ENCODE results near the gene FAM83G.
"Not testable (repeated sequence)": the region's sequence is repeated elsewhere in the genome, so short reads cannot be mapped to it uniquely, and the experiment has no call there.

The FAM83G gene

GRCh38 chr17:18951941-18952842, 52.4 kb downstream of the FAM83G start, which contains the start of gene SLC5A10:
Gene SLC5A10, plus strand, starts transcription at chr17:18952165. Its CDS starts 41 bp downstream, at chr17:18952206.
- DNase-seq (ENCODE audit: low spot score): no peak

- DNase-seq (ENCODE audit: low spot score): peak; percentile 22
These were observed 53.3 kb downstream of the FAM83G start for GRCh38 chr17:18950944-18951905.

GRCh38 chr17:18950346-18950745, 54.2 kb downstream of the FAM83G start:
- DNase-seq (ENCODE audit: low spot score): no peak

- DNase-seq (ENCODE audit: low spot score): no peak
These were observed 55.0 kb downstream of the FAM83G start for GRCh38 chr17:18949566-18949965.

- no peak for DNase-seq (ENCODE audit: low spot score)
These were observed 56.0 kb downstream of the FAM83G start for GRCh38 chr17:18948476-18949006.

GRCh38 chr17:18947866-18948265, 56.7 kb downstream of the FAM83G start:
- DNase-seq (ENCODE audit: low spot score): no peak

- DNase-seq (ENCODE audit: low spot score): no peak
These were observed 58.0 kb downstream of the FAM83G start for GRCh38 chr17:18946536-18946935.

GRCh38 chr17:18944646-18945045, 59.9 kb downstream of the FAM83G start:
- DNase-seq (ENCODE audit: low spot score): no peak

GRCh38 chr17:18938692-18939023, 65.9 kb downstream of the FAM83G start:
- no peak for DNase-seq (ENCODE audit: low spot score)

GRCh38 chr17:18937981-18938691, 66.4 kb downstream of the FAM83G start:
- no peak for DNase-seq (ENCODE audit: low spot score)

- DNase-seq (ENCODE audit: low spot score): no peak
These were observed 71.2 kb downstream of the FAM83G start for GRCh38 chr17:18933102-18934058.

GRCh38 chr17:18932360-18933055, 72.1 kb downstream of the FAM83G start:
- no peak for DNase-seq (ENCODE audit: low spot score)

GRCh38 chr17:18928628-18929125, 75.9 kb downstream of the FAM83G start:
- DNase-seq (ENCODE audit: low spot score): no peak

GRCh38 chr17:18925187-18925586, 79.4 kb downstream of the FAM83G start:
- DNase-seq (ENCODE audit: low spot score): no peak

- not testable (repeated sequence) for DNase-seq (ENCODE audit: low spot score)
These were observed 82.0 kb downstream of the FAM83G start for GRCh38 chr17:18922596-18922995.

GRCh38 chr17:18921912-18922451, 82.6 kb downstream of the FAM83G start:
- DNase-seq (ENCODE audit: low spot score): no peak

GRCh38 chr17:18921485-18921884, 83.1 kb downstream of the FAM83G start:
- DNase-seq (ENCODE audit: low spot score): no peak

- no peak for DNase-seq (ENCODE audit: low spot score)
These were observed 83.6 kb downstream of the FAM83G start for GRCh38 chr17:18920911-18921441.

- DNase-seq (ENCODE audit: low spot score): no peak
These were observed 84.6 kb downstream of the FAM83G start for GRCh38 chr17:18919963-18920362.
